MCF 10A (cell line): ENCODE measurements around the gene MYO16. TPM values are rescaled to one million over a fixed set of nuclear protein-coding genes. Genes with fewer than 3 reads are reported as not detected.

Experiments used
- BruUV-seq: library from RNA; stranded (reverse); fragments of 400-500 nt; replicated peaks from 2 replicates; lab custom pipeline; 2021; lab: Mats Ljungman, UMichigan
- CTCF ChIA-PET: fragments of 300-600 bp; sonication (Branson Sonifier 250); formaldehyde crosslinking; extraction: SDS; loops from one replicate; lab custom pipeline; 2021; ENCODE audit warnings: antibody characterized with exemption, inconsistent platforms; lab: Yijun Ruan, JAX
- POLR2A ChIA-PET: fragments of 300-600, 350-650 bp; sonication (Branson Sonifier 250); formaldehyde crosslinking; extraction: SDS; loops from one replicate; lab custom pipeline; 2020; ENCODE audit warnings: antibody characterized with exemption, inconsistent platforms; lab: Yijun Ruan, JAX
- DNase-seq: peaks from one replicate; pipeline ENCODE4 v3.0.0-alpha.2; 2018; ENCODE audit not compliant: unreplicated experiment
- H3K27ac Mint-ChIP-seq: one replicate; pipeline ENCODE4 v1.8.0; 2022; ENCODE audit warnings: mild to moderate bottlenecking, low read depth, mixed read lengths; ENCODE audit not compliant: unreplicated experiment
- H3K27me3 Mint-ChIP-seq: one replicate; pipeline ENCODE4 v1.8.0; 2022; ENCODE audit warnings: mixed read lengths; ENCODE audit not compliant: insufficient read depth, unreplicated experiment
- H3K36me3 Mint-ChIP-seq: one replicate; pipeline ENCODE4 v1.8.0; 2022; ENCODE audit warnings: mild to moderate bottlenecking, moderate library complexity, mixed read lengths; ENCODE audit not compliant: insufficient read depth, unreplicated experiment
- H3K4me1 Mint-ChIP-seq: one replicate; pipeline ENCODE4 v1.8.0; 2022; ENCODE audit warnings: mixed read lengths; ENCODE audit not compliant: insufficient read depth, unreplicated experiment
- H3K4me3 Mint-ChIP-seq: one replicate; pipeline ENCODE4 v1.8.0; 2022; ENCODE audit warnings: mild to moderate bottlenecking, moderate library complexity, mixed read lengths; ENCODE audit not compliant: unreplicated experiment
- H3K9me3 Mint-ChIP-seq: one replicate; pipeline ENCODE4 v1.8.0; 2022; ENCODE audit warnings: mixed read lengths; ENCODE audit not compliant: unreplicated experiment
- intact Hi-C: fragments of 100-400 bp; cut with micrococcal nuclease; formaldehyde crosslinking; loops from 2 replicates; pipeline ENCODE4 v1.14.1; 2022
- total RNA-seq: library from RNA; stranded (reverse); gene quantifications from 2 replicates; pipeline ENCODE4 v1.2.3, GENCODE V29; 2022
- TF ChIP-seq, protein P1 (sequence below): fragments of 200-600 bp; IDR thresholded peaks from one replicate; pipeline ENCODE4 v1.8.0; 2022; ENCODE audit warnings: antibody characterized with exemption, mild to moderate bottlenecking; ENCODE audit not compliant: unreplicated experiment

Gene MYO16
- total RNA-seq, 1 experiment from 2014 or later: not detected

DNA sequence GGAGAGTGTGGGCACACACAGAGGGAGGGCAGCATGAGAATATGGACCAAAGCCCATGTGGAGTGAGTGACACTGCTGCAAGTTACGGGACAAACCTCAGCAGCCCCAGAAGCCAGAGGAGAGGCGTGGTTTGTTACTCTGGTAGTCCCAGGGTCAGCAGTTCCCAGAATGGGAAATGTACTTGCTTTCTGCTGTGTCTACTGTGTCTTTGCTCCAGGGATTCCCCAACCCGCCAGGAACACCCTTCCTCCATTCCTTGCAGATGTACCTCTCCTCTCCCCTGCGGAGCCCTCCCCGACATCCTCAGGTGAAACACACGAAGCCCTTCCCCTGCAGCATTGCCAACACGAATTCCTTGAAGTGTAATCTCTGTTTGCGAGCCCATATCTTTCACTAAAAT, 47.2 kb downstream of the MYO16 start:
- BruUV-seq: no TSS peak
- ChIA-PET POLR2A (no interaction called here), CTCF (no interaction called here)
- no peak for DNase-seq
- intact Hi-C loops: no loop called here
- no peak overlapping the region for H3K4me3 Mint-ChIP-seq
- H3K9me3 Mint-ChIP-seq: no peaks in the 10 kb centered on the region
- H3K27ac Mint-ChIP-seq: no peak overlapping the region
- H3K36me3 Mint-ChIP-seq: no peaks in the 10 kb centered on the region
- H3K27me3 Mint-ChIP-seq: peaks cover 96% of the 10 kb centered on the region
- TF ChIP-seq, protein P1, sequence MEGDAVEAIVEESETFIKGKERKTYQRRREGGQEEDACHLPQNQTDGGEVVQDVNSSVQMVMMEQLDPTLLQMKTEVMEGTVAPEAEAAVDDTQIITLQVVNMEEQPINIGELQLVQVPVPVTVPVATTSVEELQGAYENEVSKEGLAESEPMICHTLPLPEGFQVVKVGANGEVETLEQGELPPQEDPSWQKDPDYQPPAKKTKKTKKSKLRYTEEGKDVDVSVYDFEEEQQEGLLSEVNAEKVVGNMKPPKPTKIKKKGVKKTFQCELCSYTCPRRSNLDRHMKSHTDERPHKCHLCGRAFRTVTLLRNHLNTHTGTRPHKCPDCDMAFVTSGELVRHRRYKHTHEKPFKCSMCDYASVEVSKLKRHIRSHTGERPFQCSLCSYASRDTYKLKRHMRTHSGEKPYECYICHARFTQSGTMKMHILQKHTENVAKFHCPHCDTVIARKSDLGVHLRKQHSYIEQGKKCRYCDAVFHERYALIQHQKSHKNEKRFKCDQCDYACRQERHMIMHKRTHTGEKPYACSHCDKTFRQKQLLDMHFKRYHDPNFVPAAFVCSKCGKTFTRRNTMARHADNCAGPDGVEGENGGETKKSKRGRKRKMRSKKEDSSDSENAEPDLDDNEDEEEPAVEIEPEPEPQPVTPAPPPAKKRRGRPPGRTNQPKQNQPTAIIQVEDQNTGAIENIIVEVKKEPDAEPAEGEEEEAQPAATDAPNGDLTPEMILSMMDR: no peak
- no peaks in the 10 kb centered on the region for H3K4me1 Mint-ChIP-seq

DNA sequence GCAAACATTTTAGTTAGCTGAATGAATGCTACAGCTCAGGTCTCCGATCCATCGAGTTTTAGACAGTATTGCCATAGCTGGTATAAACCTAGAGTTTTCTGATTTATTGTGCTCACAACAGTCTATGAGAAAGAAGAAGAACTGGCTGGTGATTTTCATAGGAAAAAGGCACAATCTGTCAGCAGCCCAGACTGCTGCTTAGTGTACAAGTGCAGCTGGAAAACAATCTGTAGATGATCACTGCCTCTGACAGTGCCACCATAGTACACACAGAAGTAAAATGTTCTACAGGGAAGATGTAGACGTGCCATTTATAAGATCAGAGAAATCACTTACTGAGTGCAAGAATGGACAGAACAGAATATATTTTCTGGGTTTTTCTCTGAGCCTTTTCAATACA, 48.4 kb downstream of the MYO16 start:
- intact Hi-C loops: no loop called here
- no peak overlapping the region for H3K27ac Mint-ChIP-seq
- no peaks in the 10 kb centered on the region for H3K9me3 Mint-ChIP-seq
- DNase-seq: no peak
- H3K4me1 Mint-ChIP-seq: no peaks in the 10 kb centered on the region
- H3K27me3 Mint-ChIP-seq: peaks cover 100% of the 10 kb centered on the region
- H3K4me3 Mint-ChIP-seq: no peak overlapping the region
- no TSS peak for BruUV-seq
- CTCF ChIA-PET: no interaction called here
- no peaks in the 10 kb centered on the region for H3K36me3 Mint-ChIP-seq
- POLR2A ChIA-PET: no interaction called here
- TF ChIP-seq, protein P1: no peak

DNA sequence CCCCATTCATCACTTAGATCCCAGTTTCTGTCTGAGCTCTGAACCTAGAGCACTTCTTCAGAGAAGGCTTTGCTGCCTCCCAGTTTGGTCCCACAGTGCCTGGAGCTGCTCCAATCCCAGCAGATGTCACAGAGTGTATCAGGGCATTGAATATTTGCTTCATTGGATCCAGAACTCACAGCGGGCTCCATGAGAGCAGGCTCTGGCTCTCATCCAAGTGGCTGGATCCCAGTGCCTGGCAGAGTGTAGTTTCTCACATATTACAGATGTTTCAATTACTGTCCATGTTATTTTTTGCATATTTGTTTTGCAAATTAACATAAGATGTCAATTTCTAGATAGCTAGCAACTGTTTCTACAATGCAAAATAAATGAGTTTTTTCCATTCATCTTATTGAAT, 50.6 kb downstream of the MYO16 start:
- intact Hi-C loops: no loop called here
- BruUV-seq: no TSS peak
- ChIA-PET POLR2A (no interaction called here), CTCF (interaction anchor here (0.6 kb wide), 1 partner anchor 15 kb away, joined by 3 read pairs; no protein-coding TSS in a partner anchor)
- Mint-ChIP-seq H3K27me3 (peaks cover 80% of the 10 kb centered on the region), H3K4me1 (no peaks in the 10 kb centered on the region), H3K4me3 (no peak overlapping the region), H3K27ac (no peak overlapping the region), H3K9me3 (no peaks in the 10 kb centered on the region), H3K36me3 (no peaks in the 10 kb centered on the region)
- TF ChIP-seq, protein P1: no peak
- DNase-seq: no peak

DNA sequence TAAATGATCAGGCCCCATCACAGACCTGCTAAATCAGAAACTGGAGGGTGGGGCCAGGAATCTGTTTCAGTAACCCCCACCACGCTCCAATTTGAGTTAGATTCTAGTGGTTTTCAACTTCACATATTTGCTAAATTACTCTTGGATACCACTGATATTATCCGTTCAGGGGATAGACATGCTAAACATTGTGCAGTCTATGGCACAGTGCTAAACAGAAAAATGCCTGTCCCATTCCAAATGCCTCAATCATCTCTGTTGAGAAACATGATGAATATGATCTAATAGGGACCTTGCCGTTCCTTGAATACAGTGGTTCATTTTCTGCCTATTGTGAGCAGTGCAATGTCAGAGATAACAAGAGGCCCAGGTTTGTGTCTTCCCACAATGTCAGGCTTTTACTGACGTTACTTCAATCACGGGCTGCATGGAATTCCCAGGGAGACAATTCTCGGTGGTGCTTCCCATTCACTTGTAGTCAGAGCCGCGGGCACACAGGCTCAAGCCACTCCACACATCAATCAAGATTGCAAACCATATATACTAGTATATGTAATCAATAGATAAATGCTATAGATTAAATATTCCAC, 52.7 kb downstream of the MYO16 start:
- POLR2A ChIA-PET: no interaction called here
- BruUV-seq: no TSS peak
- Mint-ChIP-seq H3K4me1 (no peaks in the 10 kb centered on the region), H3K36me3 (no peaks in the 10 kb centered on the region), H3K9me3 (no peaks in the 10 kb centered on the region), H3K27me3 (peaks cover 78% of the 10 kb centered on the region), H3K27ac (no peak overlapping the region), H3K4me3 (no peak overlapping the region)
- CTCF ChIA-PET: interaction anchor here (1.0 kb wide), 1 partner anchor 10 kb away, joined by 3 read pairs; no protein-coding TSS in a partner anchor
- DNase-seq: no peak
- TF ChIP-seq, protein P1: no peak
- intact Hi-C loops: no loop called here
